GM21528 (cell line): ENCODE results near the gene RAB3GAP2.
"Not testable (repeated sequence)": the region's sequence is repeated elsewhere in the genome, so short reads cannot be mapped to it uniquely, and the experiment has no call there.

Experiments
- ATAC-seq: cut with Tn5 transposase; IDR thresholded peaks from one replicate; pipeline ENCODE4 v1.9.1; 2021; ENCODE audit warnings: mild to moderate bottlenecking, moderate library complexity; ENCODE audit not compliant: unreplicated experiment, low FRiP score

The RAB3GAP2 gene

GRCh38 chr1:220243947-220244346 is 28.3 kb downstream of the RAB3GAP2 start:
- no peak for ATAC-seq

- no peak for ATAC-seq
Measured at GRCh38 chr1:220241072-220241663, 31.1 kb downstream of the RAB3GAP2 start.

- ATAC-seq: no peak
Measured at GRCh38 chr1:220239966-220240365, 32.3 kb downstream of the RAB3GAP2 start.

GRCh38 chr1:220239213-220239612 is 33.0 kb downstream of the RAB3GAP2 start:
- no peak for ATAC-seq

- ATAC-seq: not testable (repeated sequence)
Measured at GRCh38 chr1:220236278-220236677, 36.0 kb downstream of the RAB3GAP2 start.

- ATAC-seq: no peak
Measured at GRCh38 chr1:220235462-220235861, 36.8 kb downstream of the RAB3GAP2 start.

- ATAC-seq: no peak
Measured at GRCh38 chr1:220233927-220234326, 38.3 kb downstream of the RAB3GAP2 start.

- no peak for ATAC-seq
Measured at GRCh38 chr1:220229771-220230170, 42.5 kb downstream of the RAB3GAP2 start.

GRCh38 chr1:220227393-220227792 is 44.9 kb downstream of the RAB3GAP2 start:
- ATAC-seq: no peak

- ATAC-seq: no peak
Measured at GRCh38 chr1:220226752-220227151, 45.5 kb downstream of the RAB3GAP2 start.

- ATAC-seq: no peak
Measured at GRCh38 chr1:220225957-220226356, 46.3 kb downstream of the RAB3GAP2 start.

GRCh38 chr1:220224611-220225124 is 47.6 kb downstream of the RAB3GAP2 start:
- no peak for ATAC-seq

- ATAC-seq: no peak
Measured at GRCh38 chr1:220224033-220224432, 48.2 kb downstream of the RAB3GAP2 start.

GRCh38 chr1:220222939-220223338 is 49.3 kb downstream of the RAB3GAP2 start:
- no peak for ATAC-seq

GRCh38 chr1:220221670-220222069 is 50.6 kb downstream of the RAB3GAP2 start:
- no peak for ATAC-seq

GRCh38 chr1:220221269-220221668 is 51.0 kb downstream of the RAB3GAP2 start:
- no peak for ATAC-seq

GRCh38 chr1:220220699-220221040 is 51.6 kb downstream of the RAB3GAP2 start:
- peak; percentile 20 for ATAC-seq

- peak; percentile 50 for ATAC-seq
Measured at GRCh38 chr1:220219865-220220698, 52.2 kb downstream of the RAB3GAP2 start.

GRCh38 chr1:220219136-220219442 is 53.2 kb downstream of the RAB3GAP2 start:
- no peak for ATAC-seq

GRCh38 chr1:220218397-220219135 is 53.7 kb downstream of the RAB3GAP2 start:
- ATAC-seq: peak; percentile 36

GRCh38 chr1:220217383-220217988 is 54.8 kb downstream of the RAB3GAP2 start:
- no peak for ATAC-seq
